ENCODE results near the gene OR6K3.
"Not testable (repeated sequence)": the region's sequence is repeated elsewhere in the genome, so short reads cannot be mapped to it uniquely, and the experiment has no call there.

The OR6K3 gene

GRCh38 chr1:158711098-158711497 lies 9.4 kb downstream of the OR6K3 start:
- DNase-seq (ENCODE audit: low spot score in 2 of 2) = no peak
- Mint-ChIP-seq H3K4me3 (no peak overlapping the region), H3K27me3 (peaks cover 43% of the 10 kb centered on the region), H3K27ac (ENCODE audit: low read depth) (no peak overlapping the region), H3K9me3 (no peaks in the 10 kb centered on the region), H3K4me1 (no peaks in the 10 kb centered on the region), H3K36me3 (ENCODE audit: insufficient read depth) (no peaks in the 10 kb centered on the region)
- ATAC-seq (replicated peaks; ENCODE audit: extremely low read depth, poor library complexity, severe bottlenecking) = no peak

- ATAC-seq (replicated peaks; ENCODE audit: extremely low read depth, poor library complexity, severe bottlenecking) = no peak
- DNase-seq (ENCODE audit: low spot score in 2 of 2) = no peak
- H3K36me3 Mint-ChIP-seq (ENCODE audit: insufficient read depth) = no peaks in the 10 kb centered on the region
- H3K9me3 Mint-ChIP-seq = no peaks in the 10 kb centered on the region
- H3K27ac Mint-ChIP-seq (ENCODE audit: low read depth) = no peak overlapping the region
- H3K4me3 Mint-ChIP-seq = no peak overlapping the region
- H3K4me1 Mint-ChIP-seq = no peaks in the 10 kb centered on the region
- H3K27me3 Mint-ChIP-seq = peaks cover 12% of the 10 kb centered on the region
These were observed 14.4 kb downstream of the OR6K3 start for GRCh38 chr1:158706096-158706495.

- Mint-ChIP-seq H3K27me3 (peaks cover 31% of the 10 kb centered on the region), H3K4me3 (no peak within 1 kb of the TSS), H3K27ac (ENCODE audit: low read depth) (no peak within 1 kb of the TSS), H3K36me3 (ENCODE audit: insufficient read depth) (no peaks in the 10 kb centered on the region), H3K9me3 (no peaks in the 10 kb centered on the region), H3K4me1 (no peaks in the 10 kb centered on the region)
- ATAC-seq (replicated peaks; ENCODE audit: extremely low read depth, poor library complexity, severe bottlenecking) (no peak), DNase-seq (ENCODE audit: low spot score in 2 of 2) (no peak)
These were observed 20.0 kb downstream of the OR6K3 start, which contains the start of gene OR6K2 for GRCh38 chr1:158700552-158700951. Gene OR6K2 (minus strand): TSS chr1:158700652. CDS start chr1:158700652, 0 bp downstream.

- Mint-ChIP-seq H3K27me3 (peaks cover 21% of the 10 kb centered on the region), H3K36me3 (ENCODE audit: insufficient read depth) (no peaks in the 10 kb centered on the region), H3K4me1 (no peaks in the 10 kb centered on the region), H3K4me3 (no peak overlapping the region), H3K27ac (ENCODE audit: low read depth) (no peak overlapping the region), H3K9me3 (no peaks in the 10 kb centered on the region)
- ATAC-seq (replicated peaks; ENCODE audit: extremely low read depth, poor library complexity, severe bottlenecking) = no peak
- no peak for DNase-seq (ENCODE audit: low spot score in 2 of 2)
These were observed 25.9 kb downstream of the OR6K3 start for GRCh38 chr1:158694596-158694995.

- Mint-ChIP-seq H3K9me3 (no peaks in the 10 kb centered on the region), H3K4me1 (no peaks in the 10 kb centered on the region), H3K4me3 (no peak overlapping the region), H3K27me3 (peaks cover 25% of the 10 kb centered on the region), H3K36me3 (ENCODE audit: insufficient read depth) (no peaks in the 10 kb centered on the region), H3K27ac (ENCODE audit: low read depth) (no peak overlapping the region)
- no peak for DNase-seq (ENCODE audit: low spot score in 2 of 2)
- no peak for ATAC-seq (replicated peaks; ENCODE audit: extremely low read depth, poor library complexity, severe bottlenecking)
These were observed 28.2 kb downstream of the OR6K3 start for GRCh38 chr1:158692356-158692755.

- H3K27ac Mint-ChIP-seq (ENCODE audit: low read depth) = no peak overlapping the region
- ATAC-seq (replicated peaks; ENCODE audit: extremely low read depth, poor library complexity, severe bottlenecking) (no peak), DNase-seq (ENCODE audit: low spot score in 2 of 2) (no peak)
- H3K4me1 Mint-ChIP-seq = no peaks in the 10 kb centered on the region
- H3K9me3 Mint-ChIP-seq = no peaks in the 10 kb centered on the region
- H3K36me3 Mint-ChIP-seq (ENCODE audit: insufficient read depth) = no peaks in the 10 kb centered on the region
- no peak overlapping the region for H3K4me3 Mint-ChIP-seq
- H3K27me3 Mint-ChIP-seq = peaks cover 29% of the 10 kb centered on the region
These were observed 28.6 kb downstream of the OR6K3 start for GRCh38 chr1:158691907-158692306.

- not testable (repeated sequence) for H3K4me1 Mint-ChIP-seq; ATAC-seq (replicated peaks; ENCODE audit: extremely low read depth, poor library complexity, severe bottlenecking); H3K4me3 Mint-ChIP-seq; H3K36me3 Mint-ChIP-seq (ENCODE audit: insufficient read depth); H3K9me3 Mint-ChIP-seq; DNase-seq (ENCODE audit: low spot score in 2 of 2); H3K27ac Mint-ChIP-seq (ENCODE audit: low read depth)
- H3K27me3 Mint-ChIP-seq = peaks cover 37% of the 10 kb centered on the region
These were observed 29.4 kb downstream of the OR6K3 start for GRCh38 chr1:158691149-158691548.

- no peak for DNase-seq (ENCODE audit: low spot score in 2 of 2)
- Mint-ChIP-seq H3K27ac (ENCODE audit: low read depth) (no peak overlapping the region), H3K9me3 (no peaks in the 10 kb centered on the region), H3K27me3 (peaks cover 39% of the 10 kb centered on the region), H3K36me3 (ENCODE audit: insufficient read depth) (no peaks in the 10 kb centered on the region), H3K4me1 (no peaks in the 10 kb centered on the region), H3K4me3 (no peak overlapping the region)
- ATAC-seq (replicated peaks; ENCODE audit: extremely low read depth, poor library complexity, severe bottlenecking) = no peak
These were observed 30.6 kb downstream of the OR6K3 start for GRCh38 chr1:158689875-158690274.

GRCh38 chr1:158689110-158689509 lies 31.4 kb downstream of the OR6K3 start:
- Mint-ChIP-seq H3K4me1 (no peaks in the 10 kb centered on the region), H3K27me3 (peaks cover 44% of the 10 kb centered on the region), H3K36me3 (ENCODE audit: insufficient read depth) (no peaks in the 10 kb centered on the region), H3K27ac (ENCODE audit: low read depth) (no peak overlapping the region), H3K4me3 (no peak overlapping the region), H3K9me3 (no peaks in the 10 kb centered on the region)
- ATAC-seq (replicated peaks; ENCODE audit: extremely low read depth, poor library complexity, severe bottlenecking) = no peak
- DNase-seq (ENCODE audit: low spot score in 2 of 2) = no peak

- peaks cover 51% of the 10 kb centered on the region for H3K27me3 Mint-ChIP-seq
- H3K36me3 Mint-ChIP-seq (ENCODE audit: insufficient read depth); ATAC-seq (replicated peaks; ENCODE audit: extremely low read depth, poor library complexity, severe bottlenecking); H3K4me1 Mint-ChIP-seq; H3K9me3 Mint-ChIP-seq; H3K4me3 Mint-ChIP-seq; H3K27ac Mint-ChIP-seq (ENCODE audit: low read depth); DNase-seq (ENCODE audit: low spot score in 2 of 2): not testable (repeated sequence)
These were observed 32.2 kb downstream of the OR6K3 start for GRCh38 chr1:158688343-158688742.

- H3K9me3 Mint-ChIP-seq = no peaks in the 10 kb centered on the region
- ATAC-seq (replicated peaks; ENCODE audit: extremely low read depth, poor library complexity, severe bottlenecking) (no peak), DNase-seq (ENCODE audit: low spot score in 2 of 2) (no peak)
- no peaks in the 10 kb centered on the region for H3K36me3 Mint-ChIP-seq (ENCODE audit: insufficient read depth)
- H3K27me3 Mint-ChIP-seq = peaks cover 63% of the 10 kb centered on the region
- H3K27ac Mint-ChIP-seq (ENCODE audit: low read depth) = no peak overlapping the region
- no peaks in the 10 kb centered on the region for H3K4me1 Mint-ChIP-seq
- H3K4me3 Mint-ChIP-seq = no peak overlapping the region
These were observed 33.5 kb downstream of the OR6K3 start for GRCh38 chr1:158687037-158687436.

GRCh38 chr1:158686111-158687009 lies 34.2 kb downstream of the OR6K3 start, which contains the start of gene SPTA1:
Gene SPTA1 (minus strand): TSS chr1:158686715. CDS start chr1:158686517, 198 bp downstream.
- no peak within 1 kb of the TSS for H3K27ac Mint-ChIP-seq (ENCODE audit: low read depth)
- DNase-seq (ENCODE audit: low spot score in 2 of 2) = no peak
- H3K27me3 Mint-ChIP-seq = peaks cover 69% of the 10 kb centered on the region
- H3K4me3 Mint-ChIP-seq = no peak within 1 kb of the TSS
- no peak for ATAC-seq (replicated peaks; ENCODE audit: extremely low read depth, poor library complexity, severe bottlenecking)
- no peaks in the 10 kb centered on the region for H3K4me1 Mint-ChIP-seq
- H3K36me3 Mint-ChIP-seq (ENCODE audit: insufficient read depth) = no peaks in the 10 kb centered on the region
- H3K9me3 Mint-ChIP-seq = no peaks in the 10 kb centered on the region

GRCh38 chr1:158685085-158685484 lies 35.4 kb downstream of the OR6K3 start:
- no peaks in the 10 kb centered on the region for H3K4me1 Mint-ChIP-seq
- H3K27ac Mint-ChIP-seq (ENCODE audit: low read depth) = no peak overlapping the region
- ATAC-seq (replicated peaks; ENCODE audit: extremely low read depth, poor library complexity, severe bottlenecking) = no peak
- peaks cover 72% of the 10 kb centered on the region for H3K27me3 Mint-ChIP-seq
- no peaks in the 10 kb centered on the region for H3K9me3 Mint-ChIP-seq
- H3K4me3 Mint-ChIP-seq = no peak overlapping the region
- no peaks in the 10 kb centered on the region for H3K36me3 Mint-ChIP-seq (ENCODE audit: insufficient read depth)
- DNase-seq (ENCODE audit: low spot score in 2 of 2) = no peak
